ENCODE data around the gene CLMP. TPM values are rescaled to one million over a fixed set of nuclear protein-coding genes. Genes with fewer than 3 reads are reported as not detected.

CLMP gene
- polyA plus RNA-seq, 1 donor (not counting 4 experiments of a cell fraction or from before 2014, with no cell fraction given), result 2.7 TPM

DNA sequence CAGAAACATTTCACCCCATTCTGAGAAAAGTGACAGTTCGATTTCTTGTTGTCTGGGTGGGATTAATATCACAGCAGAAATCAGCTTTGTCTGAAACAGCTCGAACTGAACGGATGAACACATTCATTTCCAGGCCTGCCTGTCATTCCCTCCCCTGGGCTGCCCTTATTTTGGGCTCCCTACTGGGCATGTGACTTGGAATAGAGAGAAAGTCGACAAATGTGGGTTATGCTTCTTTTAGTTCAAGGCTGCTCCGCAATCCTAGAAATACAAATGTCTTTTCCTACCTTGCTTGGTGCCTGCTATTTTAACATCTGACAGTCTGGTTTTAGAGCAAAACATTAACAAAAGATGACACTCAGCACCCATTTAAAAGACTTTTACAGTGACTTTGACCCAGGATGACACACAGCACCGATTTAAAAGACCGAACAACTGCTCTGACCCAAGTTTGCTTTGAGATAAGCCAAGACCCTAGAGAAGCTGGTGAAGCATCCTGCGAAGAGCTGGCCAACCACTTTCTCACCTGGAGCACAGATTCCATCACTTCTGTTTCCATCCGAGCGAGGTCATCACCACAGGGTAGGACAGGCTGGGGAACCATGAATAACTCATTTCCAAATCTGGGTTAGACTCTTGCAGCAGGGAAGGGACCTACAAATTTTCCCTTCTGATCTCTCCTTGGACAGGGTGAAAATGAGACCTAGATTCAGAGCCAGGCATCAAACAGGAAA is 13.1 kb downstream of the CLMP start:
- no peak for DNase-seq (ENCODE audit: low read depth, low spot score)
- H3K4me2 ChIP-seq (ENCODE audit: control insufficient read depth, extremely low read depth, insufficient read depth, low read depth, low read length), result no peak overlapping the region
- H3K27me3 ChIP-seq (ENCODE audit: control insufficient read depth, extremely low read depth, insufficient read depth, low read length), result no peaks in the 10 kb centered on the region
- H3K27ac ChIP-seq (ENCODE audit: control insufficient read depth, insufficient read depth, low read length), result no peak overlapping the region
- peaks cover 32% of the 10 kb centered on the region for H3K4me1 ChIP-seq (ENCODE audit: control insufficient read depth, extremely low read depth, insufficient read depth, low read length)
- TF ChIP-seq EZH2 (IDR thresholded peaks at IDR 0.05; ENCODE audit: low read length) (no peak), CTCF (optimal IDR thresholded peaks at IDR 0.05 in 1 of 3, IDR thresholded peaks at IDR 0.05 in 1 of 3, conservative IDR thresholded peaks at IDR 0.05 in 1 of 3; ENCODE audit: extremely low read depth in 1 of 3, insufficient read depth in 2 of 3, low read length in 3 of 3) (no peak)
- H3K4me3 ChIP-seq (ENCODE audit: control insufficient read depth in 2 of 3, extremely low read depth in 1 of 3, insufficient read depth in 2 of 3, low read depth in 1 of 3, low read length in 3 of 3), result no peak overlapping the region
- FAIRE-seq, result no peak
- H3K9ac ChIP-seq (ENCODE audit: control insufficient read depth, extremely low read depth, insufficient read depth, low read length), result no peak overlapping the region
- no peaks in the 10 kb centered on the region for H3K36me3 ChIP-seq (ENCODE audit: control insufficient read depth in 2 of 2, extremely low read depth in 1 of 2, insufficient read depth in 2 of 2, low read length in 2 of 2)
- H3K79me2 ChIP-seq (ENCODE audit: control insufficient read depth, insufficient read depth, low read length), result no peaks in the 10 kb centered on the region
- H3K9me1 ChIP-seq (ENCODE audit: control insufficient read depth, extremely low read depth, insufficient read depth, low read length), result no peaks in the 10 kb centered on the region
- no peak overlapping the region for H2AFZ ChIP-seq (ENCODE audit: control insufficient read depth, low read length)
- H3K9me3 ChIP-seq (ENCODE audit: control insufficient read depth, low read depth, low read length), result no peaks in the 10 kb centered on the region
- H4K20me1 ChIP-seq (ENCODE audit: control insufficient read depth, extremely low read depth, insufficient read depth, low read length), result no peaks in the 10 kb centered on the region
- dilution Hi-C loops (cut with MboI; ENCODE audit: extremely low pct_ligation_motif_present, low sequenced_read_pairs), result no loop called here

- Histone ChIP-seq H3K9me1 (ENCODE audit: control insufficient read depth, extremely low read depth, insufficient read depth, low read length) (no peaks in the 10 kb centered on the region), H2AFZ (ENCODE audit: control insufficient read depth, low read length) (no peak overlapping the region), H3K4me2 (ENCODE audit: control insufficient read depth, extremely low read depth, insufficient read depth, low read depth, low read length) (no peak overlapping the region), H3K36me3 (ENCODE audit: control insufficient read depth in 2 of 2, extremely low read depth in 1 of 2, insufficient read depth in 2 of 2, low read length in 2 of 2) (no peaks in the 10 kb centered on the region), H3K9ac (ENCODE audit: control insufficient read depth, extremely low read depth, insufficient read depth, low read length) (no peak overlapping the region), H3K79me2 (ENCODE audit: control insufficient read depth, insufficient read depth, low read length) (no peaks in the 10 kb centered on the region), H4K20me1 (ENCODE audit: control insufficient read depth, extremely low read depth, insufficient read depth, low read length) (no peaks in the 10 kb centered on the region), H3K4me1 (ENCODE audit: control insufficient read depth, extremely low read depth, insufficient read depth, low read length) (peaks cover 23% of the 10 kb centered on the region), H3K27ac (ENCODE audit: control insufficient read depth, insufficient read depth, low read length) (no peak overlapping the region), H3K4me3 (ENCODE audit: control insufficient read depth in 2 of 3, extremely low read depth in 1 of 3, insufficient read depth in 2 of 3, low read depth in 1 of 3, low read length in 3 of 3) (no peak overlapping the region), H3K27me3 (ENCODE audit: control insufficient read depth, extremely low read depth, insufficient read depth, low read length) (no peaks in the 10 kb centered on the region), H3K9me3 (ENCODE audit: control insufficient read depth, low read depth, low read length) (no peaks in the 10 kb centered on the region)
- TF ChIP-seq EZH2 (IDR thresholded peaks at IDR 0.05; ENCODE audit: low read length) (no peak), CTCF (optimal IDR thresholded peaks at IDR 0.05 in 1 of 3, IDR thresholded peaks at IDR 0.05 in 1 of 3, conservative IDR thresholded peaks at IDR 0.05 in 1 of 3; ENCODE audit: extremely low read depth in 1 of 3, insufficient read depth in 2 of 3, low read length in 3 of 3) (no peak)
- dilution Hi-C loops (cut with MboI; ENCODE audit: extremely low pct_ligation_motif_present, low sequenced_read_pairs), result no loop called here
- no peak for FAIRE-seq
- DNase-seq (ENCODE audit: low read depth, low spot score), result no peak
Observed at GRCh38 chr11:123181075-123181474, 14.0 kb downstream of the CLMP start.

All from keratinocyte (primary cell).